ENCODE data around the gene XRCC3. TPM values are rescaled to one million over a fixed set of nuclear protein-coding genes. Genes with fewer than 3 reads are reported as not detected.

XRCC3 gene
- total and polyA plus RNA-seq, 4 experiments from 2014 or later = 2.2 to 12.6 (median 6.7) TPM

GRCh38 chr14:103684871-103685270 lies 30.4 kb downstream of the XRCC3 start:
- Histone ChIP-seq H3K27ac (ENCODE audit: low read depth, low read length) (no peak overlapping the region), H3K4me3 (ENCODE audit: low read length in 2 of 2) (no peak overlapping the region), H3K36me3 (ENCODE audit: insufficient read depth, low read length) (peaks cover 56% of the 10 kb centered on the region), H3K4me1 (ENCODE audit: insufficient read depth, low read length) (no peaks in the 10 kb centered on the region), H3K27me3 (ENCODE audit: insufficient read depth, low read length) (no peaks in the 10 kb centered on the region), H3K9me3 (ENCODE audit: control insufficient read depth in 1 of 2, low read length in 2 of 2) (no peaks in the 10 kb centered on the region)
- ChIA-PET POLR2A (ENCODE audit: partially characterized antibody) (no interaction called here), CTCF (ENCODE audit: partially characterized antibody) (no interaction called here)
- peak overlapping the region in 1 of 7 donors; percentile 53 for H3K27ac Mint-ChIP-seq
- peaks cover 37 to 76% of the 10 kb centered on the region in 2 donors for H3K36me3 Mint-ChIP-seq
- intact Hi-C loops (cut with micrococcal nuclease) = no loop called here
- peaks cover 0 to 4% (median under 1%) of the 10 kb centered on the region in 4 donors for H3K4me1 Mint-ChIP-seq
- no peak overlapping the region for H3K4me3 Mint-ChIP-seq
- H3K27me3 Mint-ChIP-seq = no peaks in the 10 kb centered on the region
- DNase-seq = no peak
- H3K9me3 Mint-ChIP-seq = no peaks in the 10 kb centered on the region

GRCh38 chr14:103684471-103684870 lies 30.8 kb downstream of the XRCC3 start:
- H3K27me3 Mint-ChIP-seq = no peaks in the 10 kb centered on the region

GRCh38 chr14:103683139-103683538 lies 32.1 kb downstream of the XRCC3 start:
- no peak for DNase-seq
- ChIA-PET POLR2A (ENCODE audit: partially characterized antibody) (no interaction called here), CTCF (ENCODE audit: partially characterized antibody) (no interaction called here)
- H3K27me3 Mint-ChIP-seq = no peaks in the 10 kb centered on the region
- Histone ChIP-seq H3K4me1 (ENCODE audit: insufficient read depth, low read length) (no peaks in the 10 kb centered on the region), H3K27me3 (ENCODE audit: insufficient read depth, low read length) (no peaks in the 10 kb centered on the region), H3K36me3 (ENCODE audit: insufficient read depth, low read length) (peaks cover 56% of the 10 kb centered on the region), H3K4me3 (ENCODE audit: low read length in 2 of 2) (no peak overlapping the region), H3K9me3 (ENCODE audit: control insufficient read depth in 1 of 2, low read length in 2 of 2) (no peaks in the 10 kb centered on the region), H3K27ac (ENCODE audit: low read depth, low read length) (no peak overlapping the region)
- intact Hi-C loops (cut with micrococcal nuclease) = no loop called here
- no peak overlapping the region for H3K4me3 Mint-ChIP-seq
- H3K36me3 Mint-ChIP-seq = peaks cover 43 to 82% of the 10 kb centered on the region in 2 donors
- H3K4me1 Mint-ChIP-seq = peaks cover 0 to 2% (median under 1%) of the 10 kb centered on the region in 4 donors
- H3K9me3 Mint-ChIP-seq = no peaks in the 10 kb centered on the region
- no peak overlapping the region for H3K27ac Mint-ChIP-seq

More at GRCh38 chr14:103684471-103684870, 30.8 kb downstream of the XRCC3 start:
- H3K36me3 ChIP-seq (ENCODE audit: insufficient read depth, low read length) = peaks cover 60% of the 10 kb centered on the region
- peak overlapping the region in 1 of 7 donors; percentile 53 for H3K27ac Mint-ChIP-seq
- H3K4me1 Mint-ChIP-seq = peaks cover 0 to 2% (median under 1%) of the 10 kb centered on the region in 4 donors
- no peak overlapping the region for H3K27ac ChIP-seq (ENCODE audit: low read depth, low read length)
- no peaks in the 10 kb centered on the region for H3K9me3 Mint-ChIP-seq
- H3K4me3 ChIP-seq (ENCODE audit: low read length in 2 of 2) = no peak overlapping the region
- DNase-seq = no peak
- H3K4me1 ChIP-seq (ENCODE audit: insufficient read depth, low read length) = no peaks in the 10 kb centered on the region
- no peaks in the 10 kb centered on the region for H3K27me3 ChIP-seq (ENCODE audit: insufficient read depth, low read length)
- intact Hi-C loops (cut with micrococcal nuclease) = no loop called here
- no peak overlapping the region for H3K4me3 Mint-ChIP-seq
- ChIA-PET CTCF (ENCODE audit: partially characterized antibody) (no interaction called here), POLR2A (ENCODE audit: partially characterized antibody) (no interaction called here)
- peaks cover 38 to 77% of the 10 kb centered on the region in 2 donors for H3K36me3 Mint-ChIP-seq
- no peaks in the 10 kb centered on the region for H3K9me3 ChIP-seq (ENCODE audit: control insufficient read depth in 1 of 2, low read length in 2 of 2)

- Mint-ChIP-seq H3K27me3 (no peaks in the 10 kb centered on the region), H3K36me3 (peaks cover 47 to 80% of the 10 kb centered on the region in 2 donors), H3K27ac (no peak overlapping the region), H3K4me3 (no peak overlapping the region), H3K4me1 (peaks cover 0 to 2% (median under 1%) of the 10 kb centered on the region in 4 donors), H3K9me3 (no peaks in the 10 kb centered on the region)
- ChIA-PET CTCF (ENCODE audit: partially characterized antibody) (interaction anchor here (0.7 to 1.6 kb wide), 4 partner anchors 14 to 53 kb away, joined by 3 to 4 read pairs (median 4); no protein-coding TSS in a partner anchor), POLR2A (ENCODE audit: partially characterized antibody) (no interaction called here)
- Histone ChIP-seq H3K27ac (ENCODE audit: low read depth, low read length) (no peak overlapping the region), H3K9me3 (ENCODE audit: control insufficient read depth in 1 of 2, low read length in 2 of 2) (no peaks in the 10 kb centered on the region), H3K4me1 (ENCODE audit: insufficient read depth, low read length) (no peaks in the 10 kb centered on the region), H3K36me3 (ENCODE audit: insufficient read depth, low read length) (peaks cover 52% of the 10 kb centered on the region), H3K4me3 (ENCODE audit: low read length in 2 of 2) (no peak overlapping the region), H3K27me3 (ENCODE audit: insufficient read depth, low read length) (no peaks in the 10 kb centered on the region)
- DNase-seq = no peak
- intact Hi-C loops (cut with micrococcal nuclease) = no loop called here
Measured at GRCh38 chr14:103680491-103681231, 34.6 kb downstream of the XRCC3 start.

GRCh38 chr14:103679351-103679750 lies 35.9 kb downstream of the XRCC3 start:
- ChIA-PET CTCF (ENCODE audit: partially characterized antibody) (interaction anchor here (1.4 to 1.6 kb wide), 2 partner anchors 18 to 51 kb away, joined by 4 read pairs; no protein-coding TSS in a partner anchor), POLR2A (ENCODE audit: partially characterized antibody) (no interaction called here)
- H3K27me3 ChIP-seq (ENCODE audit: insufficient read depth, low read length) = no peaks in the 10 kb centered on the region
- Mint-ChIP-seq H3K9me3 (no peaks in the 10 kb centered on the region), H3K4me3 (no peak overlapping the region), H3K27ac (peak overlapping the region in 5 of 7 donors; percentile 15 to 91 (median 59)), H3K27me3 (no peaks in the 10 kb centered on the region), H3K4me1 (peaks cover 0 to 1% (median 0%) of the 10 kb centered on the region in 4 donors), H3K36me3 (peaks cover 47 to 81% of the 10 kb centered on the region in 2 donors)
- peak in 4 of 5 donors; percentile 9 to 28 (median 22) for DNase-seq
- H3K4me3 ChIP-seq (ENCODE audit: low read length in 2 of 2) = no peak overlapping the region
- no peaks in the 10 kb centered on the region for H3K9me3 ChIP-seq (ENCODE audit: control insufficient read depth in 1 of 2, low read length in 2 of 2)
- no peak overlapping the region for H3K27ac ChIP-seq (ENCODE audit: low read depth, low read length)
- peaks cover 48% of the 10 kb centered on the region for H3K36me3 ChIP-seq (ENCODE audit: insufficient read depth, low read length)
- no peaks in the 10 kb centered on the region for H3K4me1 ChIP-seq (ENCODE audit: insufficient read depth, low read length)
- intact Hi-C loops (cut with micrococcal nuclease) = loop anchor here (1.0 to 2.0 kb wide), 2 partner anchors 73 to 107 kb away; no protein-coding TSS in a partner anchor

DNA sequence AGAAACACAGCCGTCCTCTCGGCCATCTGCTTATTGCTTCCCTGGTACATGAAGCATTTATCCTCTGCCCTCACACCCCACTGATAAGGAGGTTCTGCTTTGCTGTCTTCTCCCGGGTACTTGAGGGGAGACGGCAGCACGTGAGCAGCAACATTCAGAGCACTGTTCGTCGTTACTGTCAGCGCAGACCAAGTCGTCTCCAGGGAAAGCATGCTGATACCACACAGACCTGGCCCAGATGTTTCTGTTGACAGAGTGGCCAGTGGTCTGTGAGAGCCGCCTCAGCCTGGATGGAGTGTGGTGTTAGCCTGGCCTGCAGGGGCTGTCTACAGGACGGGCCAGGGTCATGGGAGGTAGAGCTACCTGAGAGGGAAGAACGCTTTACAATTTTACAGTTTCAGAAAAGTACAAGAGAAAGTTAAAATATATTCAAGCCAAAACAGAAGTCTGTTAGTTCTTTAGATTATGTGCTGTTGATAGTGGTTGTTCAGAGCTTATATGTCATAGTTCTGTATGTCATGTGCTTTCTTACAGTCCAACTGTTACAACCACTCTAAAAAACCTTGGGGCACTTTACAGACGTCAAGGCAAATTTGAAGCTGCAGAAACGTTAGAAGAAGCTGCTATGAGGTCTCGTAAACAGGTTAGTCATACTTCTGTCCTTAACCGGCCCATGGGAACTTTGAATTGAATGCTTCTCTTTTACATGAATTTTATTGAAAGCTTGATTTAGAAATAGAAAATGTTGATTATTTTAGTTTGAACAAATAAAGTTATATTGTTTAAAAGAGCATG lies 38.2 kb downstream of the XRCC3 start:
- intact Hi-C loops (cut with micrococcal nuclease) = no loop called here
- H3K4me1 Mint-ChIP-seq = no peaks in the 10 kb centered on the region
- no peak overlapping the region for H3K4me3 Mint-ChIP-seq

DNA sequence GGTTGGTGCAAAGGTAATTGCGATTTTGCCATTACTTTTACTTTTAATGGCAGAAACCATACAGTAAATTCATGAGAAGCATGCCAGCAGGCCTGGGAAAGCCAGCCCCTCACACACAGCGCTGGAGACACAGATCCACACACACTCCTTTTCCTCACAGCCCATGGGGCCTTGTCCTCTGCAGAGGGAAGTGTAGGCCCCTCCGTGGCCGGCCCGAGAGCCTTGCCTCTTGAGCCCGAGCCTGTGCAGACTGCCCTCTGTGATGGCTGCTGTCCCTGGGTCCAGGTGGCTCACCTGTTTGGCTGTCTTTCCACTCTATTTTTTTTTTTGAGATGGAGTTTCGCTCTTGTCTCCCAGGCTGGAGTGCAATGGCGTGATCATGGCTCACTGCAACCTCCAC lies 39.3 kb downstream of the XRCC3 start:
- no peak overlapping the region for H3K4me3 ChIP-seq (ENCODE audit: low read length in 2 of 2)
- H3K9me3 Mint-ChIP-seq = no peaks in the 10 kb centered on the region
- H3K36me3 Mint-ChIP-seq = peaks cover 63 to 84% of the 10 kb centered on the region in 2 donors
- no peaks in the 10 kb centered on the region for H3K4me1 Mint-ChIP-seq
- no peaks in the 10 kb centered on the region for H3K27me3 ChIP-seq (ENCODE audit: insufficient read depth, low read length)
- no peaks in the 10 kb centered on the region for H3K27me3 Mint-ChIP-seq
- DNase-seq = no peak
- H3K4me1 ChIP-seq (ENCODE audit: insufficient read depth, low read length) = no peaks in the 10 kb centered on the region
- H3K4me3 Mint-ChIP-seq = no peak overlapping the region
- H3K36me3 ChIP-seq (ENCODE audit: insufficient read depth, low read length) = peaks cover 55% of the 10 kb centered on the region
- intact Hi-C loops (cut with micrococcal nuclease) = no loop called here
- ChIA-PET CTCF (ENCODE audit: partially characterized antibody) (no interaction called here), POLR2A (ENCODE audit: partially characterized antibody) (no interaction called here)
- no peak overlapping the region for H3K27ac Mint-ChIP-seq
- H3K9me3 ChIP-seq (ENCODE audit: control insufficient read depth in 1 of 2, low read length in 2 of 2) = no peaks in the 10 kb centered on the region
- H3K27ac ChIP-seq (ENCODE audit: low read depth, low read length) = no peak overlapping the region

More for the DNA sequence above, 38.2 kb downstream of the XRCC3 start:
- Histone ChIP-seq H3K36me3 (ENCODE audit: insufficient read depth, low read length) (peaks cover 48% of the 10 kb centered on the region), H3K27ac (ENCODE audit: low read depth, low read length) (no peak overlapping the region), H3K4me3 (ENCODE audit: low read length in 2 of 2) (no peak overlapping the region), H3K4me1 (ENCODE audit: insufficient read depth, low read length) (no peaks in the 10 kb centered on the region), H3K9me3 (ENCODE audit: control insufficient read depth in 1 of 2, low read length in 2 of 2) (no peaks in the 10 kb centered on the region), H3K27me3 (ENCODE audit: insufficient read depth, low read length) (no peaks in the 10 kb centered on the region)
- DNase-seq = no peak
- ChIA-PET CTCF (ENCODE audit: partially characterized antibody) (interaction anchor here (0.9 kb wide), 1 partner anchor 223 kb away, joined by 3 read pairs; no protein-coding TSS in a partner anchor), POLR2A (ENCODE audit: partially characterized antibody) (no interaction called here)
- Mint-ChIP-seq H3K36me3 (peaks cover 63 to 83% of the 10 kb centered on the region in 2 donors), H3K27ac (peak overlapping the region in 3 of 7 donors; percentile 15 to 73 (median 36)), H3K9me3 (no peaks in the 10 kb centered on the region), H3K27me3 (no peaks in the 10 kb centered on the region)
